HG03460 (cell line): Measurements from ENCODE around the gene API5.
"Not testable (repeated sequence)": the region's sequence is repeated elsewhere in the genome, so short reads cannot be mapped to it uniquely, and the experiment has no call there.

ENCODE experiments used
- ATAC-seq: cut with Tn5 transposase; IDR thresholded peaks from one replicate; pipeline ENCODE4 v1.9.1; 2021; ENCODE audit not compliant: unreplicated experiment

API5 gene

GRCh38 chr11:43311791-43312607 is at the start of gene API5:
Gene API5, plus strand, starts transcription at chr11:43311996. Its CDS starts 132 bp downstream, at chr11:43312128.
- ATAC-seq, result peak; percentile 98

- ATAC-seq, result no peak
Observed at GRCh38 chr11:43267856-43268580, 43.8 kb upstream of the API5 start.

- ATAC-seq, result no peak
Observed at GRCh38 chr11:43268786-43269185, 43.0 kb upstream of the API5 start.

GRCh38 chr11:43269254-43269918 is 42.4 kb upstream of the API5 start:
- ATAC-seq, result no peak

GRCh38 chr11:43270468-43270867 is 41.3 kb upstream of the API5 start:
- no peak for ATAC-seq

- ATAC-seq, result no peak
Observed at GRCh38 chr11:43278193-43278956, 33.4 kb upstream of the API5 start.

GRCh38 chr11:43282607-43283440 is 29.0 kb upstream of the API5 start:
- ATAC-seq, result peak; percentile 81

GRCh38 chr11:43285826-43286225 is 26.0 kb upstream of the API5 start:
- ATAC-seq, result no peak

- no peak for ATAC-seq
Observed at GRCh38 chr11:43289368-43289767, 22.4 kb upstream of the API5 start.

GRCh38 chr11:43298397-43298796 is 13.4 kb upstream of the API5 start:
- ATAC-seq, result no peak

GRCh38 chr11:43315966-43316365 is 4.2 kb downstream of the API5 start:
- no peak for ATAC-seq

GRCh38 chr11:43316451-43316850 is 4.7 kb downstream of the API5 start:
- no peak for ATAC-seq

- ATAC-seq, result no peak
Observed at GRCh38 chr11:43327987-43328386, 16.2 kb downstream of the API5 start.

GRCh38 chr11:43328482-43328881 is 16.7 kb downstream of the API5 start:
- no peak for ATAC-seq

- no peak for ATAC-seq
Observed at GRCh38 chr11:43341159-43341558, 29.4 kb downstream of the API5 start.

GRCh38 chr11:43351426-43351825 is 39.6 kb downstream of the API5 start:
- ATAC-seq, result not testable (repeated sequence)

- ATAC-seq, result no peak
Observed at GRCh38 chr11:43354311-43354710, 42.5 kb downstream of the API5 start.

- ATAC-seq, result no peak
Observed at GRCh38 chr11:43356336-43356735, 44.5 kb downstream of the API5 start.

GRCh38 chr11:43358279-43358800 is 46.5 kb downstream of the API5 start:
- no peak for ATAC-seq
